SK-N-SH (cell line): ENCODE measurements around the gene ZBTB34. TPM values are rescaled to one million over a fixed set of nuclear protein-coding genes. Genes with fewer than 3 reads are reported as not detected.

ENCODE experiments used
- CTCF ChIA-PET: fragments of 300-600, 350-600 bp; formaldehyde crosslinking; extraction: SDS; loops from one replicate; lab custom pipeline; 2021; lab: Yijun Ruan, JAX
- POLR2A ChIA-PET: fragments of 350-600 bp; sonication (Branson Sonifier 250); formaldehyde crosslinking; extraction: SDS; loops from one replicate; lab custom pipeline; 2020; ENCODE audit warnings: antibody characterized with exemption, inconsistent platforms; lab: Yijun Ruan, JAX
- DNase-seq: peaks from one replicate; pipeline ENCODE4 v3.0.0; 2012
- H2AFZ ChIP-seq: fragments of 200-600 bp; sonication (generic); 2 replicates; pipeline ENCODE4 v1.8.1; 2016; ENCODE audit warnings: antibody characterized with exemption, mild to moderate bottlenecking, low read depth
- H3F3A ChIP-seq: fragments of 200-600 bp; sonication (generic); replicated peaks from 2 replicates; pipeline ENCODE3; 2016; ENCODE audit warnings: antibody characterized with exemption, mild to moderate bottlenecking; ENCODE audit not compliant: insufficient read depth
- H3K27ac ChIP-seq, 2 experiments: fragments of 200-500 bp in 1 of 2; fragments of 200-600 bp in 1 of 2; sonication (Bioruptor generic) in 1 of 2; sonication (generic), shearing (Covaris generic) in 1 of 2; 2 replicates each; pipeline versions ENCODE4 v1.5.1 to v1.6.1; 2014 to 2016; ENCODE audit warnings: low read depth in 2 of 2, inconsistent platforms in 1 of 2, low read length in 1 of 2, mild to moderate bottlenecking in 1 of 2, mixed read lengths in 1 of 2
- H3K27me3 ChIP-seq: fragments of 200-600 bp; sonication (generic), shearing (Covaris generic); 2 replicates; pipeline ENCODE4 v1.6.1; 2016; ENCODE audit warnings: mixed run types; ENCODE audit not compliant: insufficient read depth
- H3K36me3 ChIP-seq, 2 experiments: fragments of 200-500 bp in 1 of 2; fragments of 200-600 bp in 1 of 2; sonication (Bioruptor generic) in 1 of 2; sonication (generic) in 1 of 2; replicated peaks in 1 of 2; 2 replicates each; pipeline versions ENCODE3 to v1.5.1; 2014 to 2016; ENCODE audit warnings: low read length in 1 of 2, mild to moderate bottlenecking in 1 of 2; ENCODE audit not compliant: insufficient read depth in 2 of 2, control insufficient read depth in 1 of 2
- H3K4me1 ChIP-seq, 2 experiments: fragments of 200-500 bp in 1 of 2; fragments of 200-600 bp in 1 of 2; sonication (Bioruptor generic) in 1 of 2; sonication (generic), shearing (Covaris generic) in 1 of 2; 2 replicates each; pipeline versions ENCODE4 v1.5.1 to v1.6.1; 2014 to 2016; ENCODE audit warnings: low read depth in 1 of 2, low read length in 1 of 2, mixed run types in 1 of 2; ENCODE audit not compliant: insufficient read depth in 2 of 2, control insufficient read depth in 1 of 2
- H3K4me2 ChIP-seq: fragments of 200-600 bp; sonication (generic), shearing (Covaris generic); 2 replicates; pipeline ENCODE4 v1.6.1; 2017; ENCODE audit warnings: mixed run types
- H3K4me3 ChIP-seq, 2 experiments: fragments of 200-500 bp in 1 of 2; fragments of 200-600 bp in 1 of 2; sonication (Bioruptor generic) in 1 of 2; sonication (generic), shearing (Covaris generic) in 1 of 2; 2 replicates each; pipeline versions ENCODE4 v1.5.1 to v1.8.1; 2014 to 2016; ENCODE audit warnings: low read depth in 2 of 2, inconsistent platforms in 1 of 2, low read length in 1 of 2, mild to moderate bottlenecking in 1 of 2, mixed read lengths in 1 of 2, moderate library complexity in 1 of 2
- H3K79me2 ChIP-seq: fragments of 200-600 bp; sonication (generic); 2 replicates; pipeline ENCODE4 v1.8.1; 2017; ENCODE audit warnings: mild to moderate bottlenecking; ENCODE audit not compliant: insufficient read depth
- H3K9ac ChIP-seq: fragments of 200-600 bp; sonication (generic); 2 replicates; pipeline ENCODE4 v1.6.1; 2017; ENCODE audit warnings: mixed run types
- H3K9me2 ChIP-seq: fragments of 200-600 bp; sonication (generic); 2 replicates; pipeline ENCODE4 v1.6.1; 2017; ENCODE audit warnings: mixed run types
- H3K9me3 ChIP-seq: fragments of 200-600 bp; sonication (generic); 2 replicates; pipeline ENCODE4 v1.6.1; 2017; ENCODE audit warnings: mixed run types, mild to moderate bottlenecking, moderate library complexity
- H4K20me1 ChIP-seq: fragments of 200-600 bp; sonication (generic); 2 replicates; pipeline ENCODE4 v1.6.1; 2017; ENCODE audit warnings: mild to moderate bottlenecking, mixed run types; ENCODE audit not compliant: insufficient read depth
- CTCF ChIP-seq: fragments of 200-600 bp; sonication (generic); IDR thresholded peaks from 2 replicates; pipeline ENCODE4 v1.6.1; 2017; ENCODE audit warnings: antibody characterized with exemption, mild to moderate bottlenecking, moderate library complexity
- EP300 ChIP-seq, 2 experiments: IDR thresholded peaks; 2 replicates each; pipeline versions ENCODE4 v1.4.0 to v1.6.1; 2012; ENCODE audit warnings: borderline replicate concordance in 1 of 2, low read depth in 1 of 2, low read length in 1 of 2
- EZH2phosphoT487 ChIP-seq: fragments of 200-600 bp; sonication (generic); IDR thresholded peaks from 2 replicates; pipeline ENCODE4 v1.6.1; 2017; ENCODE audit warnings: low read depth, mixed run types, mild to moderate bottlenecking, antibody characterized with exemption, moderate library complexity, borderline replicate concordance
- GABPA ChIP-seq: IDR thresholded peaks from 2 replicates; pipeline ENCODE4 v1.4.0; 2012; ENCODE audit warnings: low read depth, mild to moderate bottlenecking
- MAX ChIP-seq: IDR thresholded peaks from 2 replicates; pipeline ENCODE4 v1.4.0; 2012; ENCODE audit warnings: low read depth
- MEF2A ChIP-seq: IDR thresholded peaks from 2 replicates; pipeline ENCODE4 v1.4.0; 2012; ENCODE audit warnings: low read depth, borderline replicate concordance
- NRF1 ChIP-seq: IDR thresholded peaks from 2 replicates; pipeline ENCODE4 v1.6.1; 2012; ENCODE audit warnings: low read depth, mild to moderate bottlenecking, low read length
- RAD21 ChIP-seq: IDR thresholded peaks from 2 replicates; pipeline ENCODE4 v1.6.1; 2012; ENCODE audit warnings: mild to moderate bottlenecking, low read length
- TCF12 ChIP-seq: IDR thresholded peaks from 2 replicates; pipeline ENCODE4 v1.4.0; 2012
- YY1 ChIP-seq: IDR thresholded peaks from 2 replicates; pipeline ENCODE4 v1.4.0; 2012; ENCODE audit warnings: low read depth, mild to moderate bottlenecking
- ZBTB33 ChIP-seq: IDR thresholded peaks from 2 replicates; pipeline ENCODE4 v1.4.0; 2012; ENCODE audit warnings: low read depth, borderline replicate concordance
- WGBS: methylation state at CpG from one replicate; pipeline ENCODE4 v1.1.6; 2017; ENCODE audit warnings: low lambda C conversion rate; 5-methylcytosine and 5-hydroxymethylcytosine counted together
- polyA plus RNA-seq, 3 experiments: library from polyadenylated mRNA; depleted of rRNA; stranded (reverse); fragments of >200 nt; gene quantifications; 2 replicates each; pipeline ENCODE4 v1.2.3, GENCODE V29; 2012
- TF ChIP-seq, protein P1 (sequence below): fragments of 150-350 bp; IDR thresholded peaks from 2 replicates; pipeline ENCODE4 v1.6.1; 2016; ENCODE audit warnings: mild to moderate bottlenecking, low read depth, low read length

The ZBTB34 gene
- polyA plus RNA-seq, 1 of the 3 experiments (the other 2 are of a cell fraction) = 2.9 TPM

- no peak for TF ChIP-seq MAX
- TF ChIP-seq EZH2phosphoT487 = no peak
- no peak for TF ChIP-seq NRF1
- no peak for TF ChIP-seq TCF12
Observed at GRCh38 chr9:126869368-126869767, 8.9 kb downstream of the ZBTB34 start (continued).

DNA sequence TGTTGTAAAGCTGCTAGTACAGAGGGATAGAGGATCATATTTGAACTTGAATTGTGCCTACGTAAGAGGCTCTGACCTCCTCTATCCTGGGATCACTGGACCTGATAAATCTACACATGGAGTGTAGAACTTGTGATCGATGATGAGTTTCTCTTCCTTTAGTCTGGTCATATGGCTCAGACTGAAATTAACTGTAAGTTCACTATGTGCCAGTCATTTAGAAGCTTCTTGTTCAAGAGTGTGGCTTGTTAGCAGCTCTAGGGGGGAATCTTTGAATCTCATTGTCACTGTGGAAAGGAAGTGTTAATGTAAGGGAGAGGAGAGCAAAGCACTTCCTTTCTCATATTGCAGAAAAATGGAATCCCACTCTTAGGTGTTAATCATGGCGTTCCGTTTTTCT, 12.1 kb downstream of the ZBTB34 start:
- Histone ChIP-seq H3K9ac (no peak overlapping the region), H3K4me1 (no peaks in the 10 kb centered on the region; a peak in 1 of 4 replicates), H3K4me3 (no peak overlapping the region), H3K9me2 (no peaks in the 10 kb centered on the region), H3K4me2 (no peak overlapping the region), H4K20me1 (peaks cover 19% of the 10 kb centered on the region), H3F3A (peaks cover 4% of the 10 kb centered on the region), H3K9me3 (no peaks in the 10 kb centered on the region), H3K79me2 (peaks cover 83% of the 10 kb centered on the region), H2AFZ (no peak overlapping the region), H3K27ac (no peak overlapping the region), H3K27me3 (no peaks in the 10 kb centered on the region), H3K36me3 (peaks cover 2 to 8% of the 10 kb centered on the region in 2 experiments)
- TF ChIP-seq ZBTB33 (no peak), MEF2A (no peak), EP300 (IDR thresholded peaks at IDR 0.05; ENCODE audit: borderline replicate concordance in 1 of 2, low read depth in 1 of 2, low read length in 1 of 2) (no peak), CTCF (no peak), RAD21 (no peak), MAX (no peak), YY1 (no peak), GABPA (no peak)
- TF ChIP-seq, protein P1, sequence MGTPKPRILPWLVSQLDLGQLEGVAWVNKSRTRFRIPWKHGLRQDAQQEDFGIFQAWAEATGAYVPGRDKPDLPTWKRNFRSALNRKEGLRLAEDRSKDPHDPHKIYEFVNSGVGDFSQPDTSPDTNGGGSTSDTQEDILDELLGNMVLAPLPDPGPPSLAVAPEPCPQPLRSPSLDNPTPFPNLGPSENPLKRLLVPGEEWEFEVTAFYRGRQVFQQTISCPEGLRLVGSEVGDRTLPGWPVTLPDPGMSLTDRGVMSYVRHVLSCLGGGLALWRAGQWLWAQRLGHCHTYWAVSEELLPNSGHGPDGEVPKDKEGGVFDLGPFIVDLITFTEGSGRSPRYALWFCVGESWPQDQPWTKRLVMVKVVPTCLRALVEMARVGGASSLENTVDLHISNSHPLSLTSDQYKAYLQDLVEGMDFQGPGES = no peak
- no peak for DNase-seq
- CTCF ChIA-PET = interaction anchor here (1.7 to 2.5 kb wide), 2 partner anchors 9 to 12 kb away, joined by 4 to 10 read pairs; partner anchors contain the start of gene ZBTB34
- WGBS = 92% methylated on average over 4 of the region's 4 CpGs
- POLR2A ChIA-PET = no interaction called here
